Body of pancreas (tissue), 4 donors: Measurements from ENCODE around the gene LITAFD.

ENCODE experiments used
- CTCF ChIP-seq, 7 experiments: fragments of 450-650 bp in 4 of 7; fragments of 200-600 bp in 3 of 7; sonication (generic) in 3 of 7; IDR thresholded peaks; one replicate each; pipeline ENCODE4 v1.5.1; 2016 to 2019; ENCODE audit warnings: antibody characterized with exemption in 7 of 7
- POLR2A ChIP-seq, 3 donors: fragments of 450-650 bp; IDR thresholded peaks; one replicate each; pipeline ENCODE4 v1.6.1; 2016; ENCODE audit warnings: antibody characterized with exemption in 3 of 3, mild to moderate bottlenecking in 2 of 3

GRCh38 chr16:8858994-8859912, 22.9 kb upstream of the LITAFD start:
- TF ChIP-seq POLR2A (IDR thresholded peaks at IDR 0.05): no peak
- TF ChIP-seq CTCF (IDR thresholded peaks at IDR 0.05): no peak
